Keratinocyte (primary cell): ENCODE results near the gene LRRC4C. TPM values are rescaled to one million over a fixed set of nuclear protein-coding genes. Genes with fewer than 3 reads are reported as not detected.

Source experiments
- DNase-seq: peaks from one replicate; pipeline ENCODE4 v3.0.0-alpha.2; 2011; ENCODE audit warnings: low read depth, missing footprints, low spot score
- FAIRE-seq: peaks from 2 replicates; lab custom pipeline; 2011; peaks lifted over from hg19 to GRCh38; lab: Jason Lieb, UNC
- H2AFZ ChIP-seq: 2 replicates; pipeline ENCODE4 v1.6.0; 2012; ENCODE audit warnings: low read length, control low read depth, inconsistent platforms; ENCODE audit not compliant: control insufficient read depth
- H3K27ac ChIP-seq: 2 replicates; pipeline ENCODE4 v1.5.1; 2011; ENCODE audit warnings: low read length; ENCODE audit not compliant: control insufficient read depth, insufficient read depth
- H3K27me3 ChIP-seq: 3 replicates; pipeline ENCODE4 v1.6.0; 2011; ENCODE audit warnings: low read length; ENCODE audit not compliant: control insufficient read depth, insufficient read depth; ENCODE audit errors: extremely low read depth
- H3K36me3 ChIP-seq, 2 experiments: 2 replicates in 1 of 2; 3 replicates in 1 of 2; pipeline ENCODE4 v1.5.1; 2011; ENCODE audit warnings: low read length in 2 of 2, mild to moderate bottlenecking in 1 of 2; ENCODE audit not compliant: control insufficient read depth in 2 of 2, insufficient read depth in 2 of 2; ENCODE audit errors: extremely low read depth in 1 of 2
- H3K4me1 ChIP-seq: 3 replicates; pipeline ENCODE4 v1.5.1; 2011; ENCODE audit warnings: low read length; ENCODE audit not compliant: control insufficient read depth, insufficient read depth; ENCODE audit errors: extremely low read depth
- H3K4me2 ChIP-seq: 3 replicates; pipeline ENCODE4 v1.6.0; 2011; ENCODE audit warnings: low read depth, low read length; ENCODE audit not compliant: control insufficient read depth, insufficient read depth; ENCODE audit errors: extremely low read depth
- H3K4me3 ChIP-seq, 3 experiments: fragments of 200-600 bp in 1 of 3; sonication (generic) in 1 of 3; 2 replicates in 2 of 3; 3 replicates in 1 of 3; pipeline ENCODE4 v1.5.1; 2011 to 2016; ENCODE audit warnings: low read length in 3 of 3, mild to moderate bottlenecking in 3 of 3, control low read depth in 2 of 3, inconsistent platforms in 1 of 3, low read depth in 1 of 3, mixed read lengths in 1 of 3, mixed run types in 1 of 3, moderate library complexity in 1 of 3; ENCODE audit not compliant: control insufficient read depth in 2 of 3, insufficient read depth in 2 of 3; ENCODE audit errors: extremely low read depth in 1 of 3
- H3K79me2 ChIP-seq: 2 replicates; pipeline ENCODE4 v1.6.0; 2012; ENCODE audit warnings: low read length; ENCODE audit not compliant: control insufficient read depth, insufficient read depth
- H3K9ac ChIP-seq: 3 replicates; pipeline ENCODE4 v1.6.0; 2011; ENCODE audit warnings: low read length; ENCODE audit not compliant: control insufficient read depth, insufficient read depth; ENCODE audit errors: extremely low read depth
- H3K9me1 ChIP-seq: 3 replicates; pipeline ENCODE4 v1.6.0; 2011; ENCODE audit warnings: low read length; ENCODE audit not compliant: control insufficient read depth, insufficient read depth; ENCODE audit errors: extremely low read depth
- H3K9me3 ChIP-seq: 2 replicates; pipeline ENCODE4 v1.5.1; 2012; ENCODE audit warnings: low read depth, low read length; ENCODE audit not compliant: control insufficient read depth
- H4K20me1 ChIP-seq: 3 replicates; pipeline ENCODE4 v1.6.0; 2011; ENCODE audit warnings: low read length; ENCODE audit not compliant: control insufficient read depth, insufficient read depth; ENCODE audit errors: extremely low read depth
- CTCF ChIP-seq, 3 experiments: IDR thresholded peaks in 1 of 3; conservative IDR thresholded peaks in 1 of 3; optimal IDR thresholded peaks in 1 of 3; 2 replicates in 2 of 3; 3 replicates in 1 of 3; pipeline versions ENCODE3 to v1.5.1; 2011; ENCODE audit warnings: low read length in 3 of 3, mild to moderate bottlenecking in 3 of 3, moderate library complexity in 2 of 3, control low read depth in 1 of 3, inconsistent platforms in 1 of 3; ENCODE audit not compliant: insufficient read depth in 2 of 3; ENCODE audit errors: extremely low read depth in 1 of 3
- EZH2 ChIP-seq: IDR thresholded peaks from one replicate; pipeline ENCODE4 v1.6.1; 2012; ENCODE audit warnings: inconsistent platforms, mild to moderate bottlenecking, low read length, moderate library complexity
- dilution Hi-C: fragments of 300-500 bp; cut with MboI; formaldehyde crosslinking; loops from one replicate; pipeline ENCODE4 v1.7.0; 2020; ENCODE audit warnings: low sequenced_read_pairs; ENCODE audit not compliant: extremely low pct_ligation_motif_present
- polyA plus RNA-seq, 5 experiments: library from polyadenylated mRNA; depleted of rRNA in 3 of 5; stranded (reverse) in 3 of 5; stranded (forward) in 1 of 5; unstranded in 1 of 5; fragments of >200 nt; gene quantifications; 1 replicate in 1 of 5; 2 replicates in 3 of 5; 3 replicates in 1 of 5; pipeline versions ENCODE4 v1.2.1 to v1.2.3, GENCODE V29; 2011 to 2012; ENCODE audit warnings: missing spikeins in 2 of 5, low read depth in 1 of 5, low replicate concordance in 1 of 5

Gene LRRC4C
- polyA plus RNA-seq, 1 donor (not counting 4 experiments of a cell fraction or from before 2014, with no cell fraction given): not detected

GRCh38 chr11:40240284-40240683 is 1219.2 kb downstream of the LRRC4C start:
- FAIRE-seq (no peak), DNase-seq (no peak)
- Histone ChIP-seq H3K4me3 (no peak overlapping the region), H3K27me3 (no peaks in the 10 kb centered on the region), H3K36me3 (no peaks in the 10 kb centered on the region), H3K4me2 (no peak overlapping the region), H2AFZ (no peak overlapping the region), H3K4me1 (no peaks in the 10 kb centered on the region), H3K9me1 (no peaks in the 10 kb centered on the region), H4K20me1 (no peaks in the 10 kb centered on the region), H3K79me2 (no peaks in the 10 kb centered on the region), H3K9me3 (no peaks in the 10 kb centered on the region), H3K27ac (no peak overlapping the region), H3K9ac (no peak overlapping the region)
- dilution Hi-C loops: no loop called here
- TF ChIP-seq EZH2 (no peak), CTCF (optimal IDR thresholded peaks at IDR 0.05 in 1 of 3, IDR thresholded peaks at IDR 0.05 in 1 of 3, conservative IDR thresholded peaks at IDR 0.05 in 1 of 3; ENCODE audit: extremely low read depth in 1 of 3, insufficient read depth in 2 of 3, low read length in 3 of 3) (no peak)

- Histone ChIP-seq H3K79me2 (no peaks in the 10 kb centered on the region), H3K36me3 (no peaks in the 10 kb centered on the region), H3K9ac (no peak overlapping the region), H3K27me3 (no peaks in the 10 kb centered on the region), H3K9me1 (no peaks in the 10 kb centered on the region), H3K4me2 (no peak overlapping the region), H2AFZ (no peak overlapping the region), H3K27ac (no peak overlapping the region), H4K20me1 (no peaks in the 10 kb centered on the region), H3K4me3 (no peak overlapping the region), H3K9me3 (no peaks in the 10 kb centered on the region), H3K4me1 (no peaks in the 10 kb centered on the region)
- no peak for TF ChIP-seq CTCF (optimal IDR thresholded peaks at IDR 0.05 in 1 of 3, IDR thresholded peaks at IDR 0.05 in 1 of 3, conservative IDR thresholded peaks at IDR 0.05 in 1 of 3; ENCODE audit: extremely low read depth in 1 of 3, insufficient read depth in 2 of 3, low read length in 3 of 3)
- TF ChIP-seq EZH2: no peak
- dilution Hi-C loops: no loop called here
- DNase-seq (no peak), FAIRE-seq (no peak)
Observed at GRCh38 chr11:40236526-40236925, 1222.9 kb downstream of the LRRC4C start.
